GM19193 (cell line): ENCODE results near the gene FERMT1.

ENCODE experiments used
- POLR2A ChIP-seq: IDR thresholded peaks from 4 replicates; pipeline ENCODE4 v1.6.1; 2011; ENCODE audit not compliant: insufficient read depth, insufficient read length; ENCODE audit errors: extremely low read depth

The FERMT1 gene

GRCh38 chr20:6122873-6123648 lies at the start of gene FERMT1:
FERMT1 (minus strand) TSS chr20:6123030; CDS start chr20:6119554, 3,476 bp downstream.
- TF ChIP-seq POLR2A: peak; percentile 14

- TF ChIP-seq POLR2A: no peak
Measured at GRCh38 chr20:6169251-6169650, 46.4 kb upstream of the FERMT1 start.

GRCh38 chr20:6168204-6168603 lies 45.4 kb upstream of the FERMT1 start:
- TF ChIP-seq POLR2A: no peak

GRCh38 chr20:6165346-6165745 lies 42.5 kb upstream of the FERMT1 start:
- TF ChIP-seq POLR2A: no peak

- TF ChIP-seq POLR2A: no peak
Measured at GRCh38 chr20:6164421-6165341, 41.9 kb upstream of the FERMT1 start.

DNA sequence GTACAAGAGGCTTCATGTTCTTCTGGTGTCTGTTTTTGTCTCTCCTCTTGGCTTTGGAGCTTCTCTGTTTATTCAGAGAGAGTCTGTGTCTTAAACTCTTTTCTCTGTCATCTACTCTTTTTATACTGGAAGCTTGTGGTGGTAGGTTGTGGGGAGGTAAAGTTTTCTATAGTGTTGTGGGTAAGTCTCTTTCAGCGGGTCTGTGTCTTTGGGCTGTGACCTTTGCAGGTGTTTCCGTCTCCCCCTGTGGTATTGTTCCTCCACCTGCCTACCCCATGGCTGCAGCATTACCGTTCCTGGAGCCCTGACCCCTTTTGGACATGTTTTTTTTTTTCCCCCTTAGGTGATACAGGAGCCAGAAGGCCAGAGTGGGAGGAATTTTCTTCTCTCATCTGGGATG lies 37.9 kb upstream of the FERMT1 start:
- no peak for TF ChIP-seq POLR2A

- no peak for TF ChIP-seq POLR2A
Measured at GRCh38 chr20:6157345-6157744, 34.5 kb upstream of the FERMT1 start.

- no peak for TF ChIP-seq POLR2A
Measured at GRCh38 chr20:6152777-6153176, 29.9 kb upstream of the FERMT1 start.

DNA sequence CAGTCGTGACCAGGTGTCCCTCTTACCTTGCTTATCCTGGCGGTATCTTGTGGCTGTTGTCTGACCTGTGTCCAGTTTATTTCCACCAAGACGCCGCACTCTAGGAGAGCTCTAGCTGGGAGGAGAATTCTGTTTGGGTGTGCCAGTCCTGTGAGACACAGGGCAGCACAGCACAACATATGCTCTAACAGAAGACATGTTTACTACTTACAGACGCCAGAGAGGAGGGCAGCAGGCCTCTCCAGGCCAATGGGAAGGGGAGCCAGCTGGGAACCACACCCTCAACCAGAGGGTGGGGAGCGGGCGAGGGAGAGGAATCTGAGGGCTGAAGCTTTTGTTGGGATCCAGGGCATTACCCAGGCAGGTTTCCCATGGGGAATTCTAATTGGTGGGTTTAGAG lies 25.2 kb upstream of the FERMT1 start:
- no peak for TF ChIP-seq POLR2A

- no peak for TF ChIP-seq POLR2A
Measured at GRCh38 chr20:6142348-6142993, 19.6 kb upstream of the FERMT1 start.

GRCh38 chr20:6140947-6141346 lies 18.1 kb upstream of the FERMT1 start:
- no peak for TF ChIP-seq POLR2A

GRCh38 chr20:6135347-6135746 lies 12.5 kb upstream of the FERMT1 start:
- TF ChIP-seq POLR2A: no peak

DNA sequence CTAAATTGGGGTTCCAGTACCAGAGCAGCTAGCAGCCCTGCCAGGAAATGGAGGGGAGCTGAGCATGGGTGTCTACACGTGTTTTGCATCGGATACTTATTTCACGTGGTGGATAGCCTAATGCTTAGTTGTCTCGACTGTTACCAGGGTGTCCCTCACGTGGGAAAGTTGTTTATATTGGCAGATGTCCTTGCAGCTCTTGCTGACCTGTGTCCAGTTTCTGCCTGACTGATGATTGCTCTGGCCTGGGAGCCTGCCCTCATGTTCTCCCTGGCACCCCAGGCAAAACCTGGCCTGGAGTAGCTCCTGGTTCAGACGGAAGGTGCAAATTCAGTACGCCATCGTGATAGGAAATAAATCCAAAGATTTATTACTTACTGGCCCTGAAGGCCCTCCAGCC lies 11.8 kb upstream of the FERMT1 start:
- no peak for TF ChIP-seq POLR2A

- no peak for TF ChIP-seq POLR2A
Measured at GRCh38 chr20:6130045-6130444, 7.2 kb upstream of the FERMT1 start.

DNA sequence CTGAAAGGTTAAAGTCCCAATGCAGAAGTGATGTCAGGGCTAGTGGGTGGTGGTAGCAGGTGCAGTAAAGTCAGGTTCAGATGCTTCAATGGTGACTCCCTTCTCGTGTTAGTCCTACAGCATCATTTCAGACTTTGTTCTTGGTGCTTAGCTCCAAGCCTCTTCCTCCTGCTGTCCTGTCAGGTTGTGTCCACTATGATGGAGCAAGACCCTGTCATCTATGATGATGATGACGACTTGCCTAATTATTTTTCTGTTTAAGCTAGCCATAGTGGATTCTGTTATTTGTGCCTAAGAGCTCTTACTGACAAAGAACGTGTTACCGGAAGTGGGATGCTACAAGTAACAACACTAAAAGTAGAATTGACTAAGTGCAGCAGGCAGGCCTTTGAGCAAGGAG lies 5.0 kb upstream of the FERMT1 start:
- no peak for TF ChIP-seq POLR2A
